Measurements from ENCODE around the gene TMEM214.

The TMEM214 gene

DNA sequence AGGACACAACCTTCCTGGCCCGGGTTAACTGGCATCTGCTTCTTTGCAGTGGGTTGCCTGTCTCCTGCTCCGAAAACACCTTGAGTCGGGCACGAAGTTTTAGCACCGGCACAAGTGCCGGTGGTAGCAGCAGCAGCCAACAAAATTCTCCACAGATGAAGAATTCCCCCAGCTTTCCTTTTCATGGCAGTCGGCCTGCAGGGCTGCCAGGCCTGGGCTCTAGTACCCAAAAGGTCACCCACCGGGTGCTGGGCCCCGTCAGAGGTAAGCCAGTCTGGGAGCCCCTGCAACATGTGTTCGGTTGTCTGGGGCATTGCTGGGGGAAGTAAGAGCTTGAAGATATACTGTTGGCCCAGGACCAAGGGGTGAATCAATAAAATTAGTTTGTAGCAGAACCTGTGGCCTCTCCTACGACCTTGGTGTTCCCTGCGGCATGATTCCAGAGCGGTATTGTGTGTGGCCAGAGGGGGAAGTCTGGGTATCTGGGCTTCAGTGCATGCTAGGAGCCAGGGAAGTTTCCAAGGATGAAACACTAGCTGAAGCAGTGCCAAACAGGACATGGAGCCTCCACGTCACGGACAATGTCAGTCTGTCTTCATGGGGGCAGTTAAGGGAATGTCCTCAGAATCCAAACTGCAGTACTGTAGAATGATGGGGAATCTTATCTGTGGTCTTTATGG lies 26.5 kb downstream of the TMEM214 start:
- Histone ChIP-seq H3K4me1 (ENCODE audit: insufficient read depth, low read length) (no peaks in the 10 kb centered on the region), H3K27ac (ENCODE audit: low read depth, low read length) (no peak overlapping the region), H3K9me3 (ENCODE audit: low read length) (no peaks in the 10 kb centered on the region), H3K27me3 (ENCODE audit: control insufficient read depth in 1 of 2, insufficient read depth in 2 of 2, low read length in 2 of 2) (no peaks in the 10 kb centered on the region), H3K36me3 (ENCODE audit: insufficient read depth, low read length) (peaks cover 63% of the 10 kb centered on the region), H3K4me3 (ENCODE audit: low read depth in 1 of 2, low read length in 2 of 2) (no peak overlapping the region), H3K9ac (ENCODE audit: low read length) (no peak overlapping the region)

DNA sequence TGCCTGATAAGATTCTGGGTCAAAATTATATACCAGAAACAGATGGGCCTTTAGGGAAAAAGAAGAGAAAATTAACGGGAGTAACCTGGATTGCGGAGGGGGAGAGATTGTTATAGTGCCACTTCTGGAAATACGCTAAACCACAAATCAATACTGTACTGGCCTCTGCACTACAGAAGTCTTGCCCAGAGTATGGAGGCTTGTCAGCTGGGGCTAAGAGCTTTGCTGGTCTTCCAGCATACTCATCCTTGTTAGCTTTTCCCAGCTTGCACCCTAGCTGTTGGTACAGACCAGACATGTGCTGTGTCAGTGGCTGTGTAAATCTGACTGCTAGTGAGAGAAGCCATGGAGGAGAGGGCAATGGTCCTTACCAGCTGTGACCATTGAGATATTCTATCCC lies 27.6 kb downstream of the TMEM214 start:
- Histone ChIP-seq H3K4me1 (ENCODE audit: insufficient read depth, low read length) (no peaks in the 10 kb centered on the region), H3K36me3 (ENCODE audit: insufficient read depth, low read length) (peaks cover 55% of the 10 kb centered on the region), H3K9me3 (ENCODE audit: low read length) (no peaks in the 10 kb centered on the region), H3K27ac (ENCODE audit: low read depth, low read length) (no peak overlapping the region), H3K27me3 (ENCODE audit: control insufficient read depth in 1 of 2, insufficient read depth in 2 of 2, low read length in 2 of 2) (no peaks in the 10 kb centered on the region), H3K9ac (ENCODE audit: low read length) (no peak overlapping the region), H3K4me3 (ENCODE audit: low read depth in 1 of 2, low read length in 2 of 2) (no peak overlapping the region)

DNA sequence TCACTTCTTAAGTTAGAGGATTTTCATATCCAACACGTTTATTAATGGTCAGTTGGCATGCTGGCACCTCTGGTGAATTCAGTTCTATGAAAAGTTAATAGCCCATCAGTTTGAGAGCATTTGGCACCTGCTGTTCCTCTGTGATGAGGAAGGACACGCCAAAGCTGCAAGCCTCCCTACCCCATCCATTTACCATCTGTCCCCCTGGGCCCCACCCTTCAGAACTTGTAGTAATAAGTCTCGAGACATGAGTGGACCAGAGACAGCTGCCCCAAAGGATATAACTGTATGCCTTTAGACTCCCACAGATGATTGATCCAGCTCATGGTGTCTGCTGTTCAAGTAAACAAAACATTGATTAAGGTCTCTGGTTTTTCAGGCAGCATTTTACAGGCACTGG lies 32.4 kb downstream of the TMEM214 start:
- Histone ChIP-seq H3K9ac (ENCODE audit: low read length) (no peak overlapping the region), H3K9me3 (ENCODE audit: low read length) (no peaks in the 10 kb centered on the region), H3K27ac (ENCODE audit: low read depth, low read length) (no peak overlapping the region), H3K36me3 (ENCODE audit: insufficient read depth, low read length) (peaks cover 53% of the 10 kb centered on the region), H3K27me3 (ENCODE audit: control insufficient read depth in 1 of 2, insufficient read depth in 2 of 2, low read length in 2 of 2) (no peaks in the 10 kb centered on the region), H3K4me3 (ENCODE audit: low read depth in 1 of 2, low read length in 2 of 2) (no peak overlapping the region), H3K4me1 (ENCODE audit: insufficient read depth, low read length) (peaks cover 21% of the 10 kb centered on the region)

DNA sequence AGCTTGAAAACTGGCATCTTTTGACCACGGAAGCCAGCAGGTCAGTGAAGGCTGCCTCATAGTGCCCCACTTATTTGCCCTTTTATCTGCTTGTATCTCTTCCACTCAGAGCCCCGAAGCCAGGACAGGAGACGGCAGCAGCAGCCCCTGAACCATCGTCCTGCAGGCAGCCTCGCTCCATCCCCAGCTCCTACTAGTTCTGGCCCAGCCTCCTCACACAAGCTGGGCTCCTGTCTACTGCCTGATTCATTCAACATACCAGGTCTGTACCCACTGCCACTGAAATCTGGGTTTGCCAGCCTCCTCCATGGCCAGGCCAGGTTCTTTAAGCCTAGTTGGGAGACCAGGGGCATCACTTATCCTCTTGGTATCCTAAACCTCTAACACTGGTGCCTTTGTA lies 34.6 kb downstream of the TMEM214 start:
- Histone ChIP-seq H3K36me3 (ENCODE audit: insufficient read depth, low read length) (peaks cover 52% of the 10 kb centered on the region), H3K4me1 (ENCODE audit: insufficient read depth, low read length) (peaks cover 29% of the 10 kb centered on the region), H3K27me3 (ENCODE audit: control insufficient read depth in 1 of 2, insufficient read depth in 2 of 2, low read length in 2 of 2) (no peaks in the 10 kb centered on the region), H3K9ac (ENCODE audit: low read length) (no peak overlapping the region), H3K9me3 (ENCODE audit: low read length) (no peaks in the 10 kb centered on the region), H3K4me3 (ENCODE audit: low read depth in 1 of 2, low read length in 2 of 2) (no peak overlapping the region), H3K27ac (ENCODE audit: low read depth, low read length) (no peak overlapping the region)

DNA sequence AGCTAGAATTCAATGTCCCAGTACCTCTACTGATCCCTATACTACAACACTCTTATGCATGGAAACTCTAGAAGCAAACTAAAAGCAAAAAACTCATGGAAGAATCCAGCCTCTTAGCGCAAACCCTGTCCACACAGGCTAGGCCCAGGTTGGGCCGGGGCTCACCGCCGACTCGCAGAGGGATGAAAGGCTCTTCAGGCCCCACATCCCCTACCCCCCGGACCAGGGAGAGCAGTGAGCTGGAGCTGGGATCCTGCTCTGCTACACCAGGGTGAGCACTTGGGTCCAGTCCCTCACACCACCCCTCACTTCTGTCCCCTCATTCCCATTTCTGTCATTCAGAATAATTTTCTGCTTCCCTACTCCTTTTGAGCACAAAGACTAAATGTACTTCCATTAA lies 36.7 kb downstream of the TMEM214 start:
- peaks cover 47% of the 10 kb centered on the region for H3K4me1 ChIP-seq (ENCODE audit: insufficient read depth, low read length)
- H3K27me3 ChIP-seq (ENCODE audit: control insufficient read depth in 1 of 2, insufficient read depth in 2 of 2, low read length in 2 of 2), result no peaks in the 10 kb centered on the region
- H3K9me3 ChIP-seq (ENCODE audit: low read length), result no peaks in the 10 kb centered on the region
- no peak overlapping the region for H3K27ac ChIP-seq (ENCODE audit: low read depth, low read length)
- peaks cover 45% of the 10 kb centered on the region for H3K36me3 ChIP-seq (ENCODE audit: insufficient read depth, low read length)
- H3K4me3 ChIP-seq (ENCODE audit: low read depth in 1 of 2, low read length in 2 of 2), result peak overlapping the region in 1 of 2 donors; percentile 90
- peak overlapping the region; percentile 98 for H3K9ac ChIP-seq (ENCODE audit: low read length)

DNA sequence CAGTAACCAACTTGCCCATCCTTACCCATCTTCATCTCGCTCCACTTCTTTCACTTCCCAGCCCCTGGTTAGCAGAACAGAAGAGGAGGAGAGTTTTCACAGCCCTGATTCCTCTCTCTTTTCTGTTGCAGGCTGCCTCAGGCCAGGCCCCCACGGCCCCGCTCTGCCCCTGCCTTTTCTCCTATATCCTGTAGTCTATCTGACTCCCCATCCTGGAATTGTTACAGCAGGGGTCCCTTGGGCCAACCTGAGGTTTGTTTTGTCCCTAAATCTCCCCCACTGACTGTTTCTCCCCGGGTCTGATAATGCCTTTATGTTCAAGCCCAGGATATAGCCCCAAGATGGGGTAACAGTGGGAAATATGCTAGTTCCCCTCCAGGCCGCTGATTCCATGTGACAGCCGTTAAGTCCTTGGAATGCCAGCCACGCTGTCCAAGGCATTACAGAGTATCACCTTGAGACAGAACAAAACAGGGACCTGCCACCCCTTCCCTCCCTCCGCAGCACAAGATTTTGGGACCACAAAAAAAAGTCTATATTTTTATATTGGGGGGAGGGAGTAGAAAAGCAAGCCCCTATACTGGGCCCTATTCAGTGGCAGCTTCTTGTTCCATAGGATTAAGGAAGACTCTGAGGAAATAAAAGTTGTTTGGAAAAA lies 37.3 kb downstream of the TMEM214 start:
- Histone ChIP-seq H3K27me3 (ENCODE audit: control insufficient read depth in 1 of 2, insufficient read depth in 2 of 2, low read length in 2 of 2) (no peaks in the 10 kb centered on the region), H3K4me1 (ENCODE audit: insufficient read depth, low read length) (peaks cover 54% of the 10 kb centered on the region), H3K9me3 (ENCODE audit: low read length) (no peaks in the 10 kb centered on the region), H3K4me3 (ENCODE audit: low read depth in 1 of 2, low read length in 2 of 2) (peak overlapping the region; percentile 89 to 90), H3K36me3 (ENCODE audit: insufficient read depth, low read length) (peaks cover 45% of the 10 kb centered on the region), H3K27ac (ENCODE audit: low read depth, low read length) (peak overlapping the region; percentile 83), H3K9ac (ENCODE audit: low read length) (peak overlapping the region; percentile 98)

DNA sequence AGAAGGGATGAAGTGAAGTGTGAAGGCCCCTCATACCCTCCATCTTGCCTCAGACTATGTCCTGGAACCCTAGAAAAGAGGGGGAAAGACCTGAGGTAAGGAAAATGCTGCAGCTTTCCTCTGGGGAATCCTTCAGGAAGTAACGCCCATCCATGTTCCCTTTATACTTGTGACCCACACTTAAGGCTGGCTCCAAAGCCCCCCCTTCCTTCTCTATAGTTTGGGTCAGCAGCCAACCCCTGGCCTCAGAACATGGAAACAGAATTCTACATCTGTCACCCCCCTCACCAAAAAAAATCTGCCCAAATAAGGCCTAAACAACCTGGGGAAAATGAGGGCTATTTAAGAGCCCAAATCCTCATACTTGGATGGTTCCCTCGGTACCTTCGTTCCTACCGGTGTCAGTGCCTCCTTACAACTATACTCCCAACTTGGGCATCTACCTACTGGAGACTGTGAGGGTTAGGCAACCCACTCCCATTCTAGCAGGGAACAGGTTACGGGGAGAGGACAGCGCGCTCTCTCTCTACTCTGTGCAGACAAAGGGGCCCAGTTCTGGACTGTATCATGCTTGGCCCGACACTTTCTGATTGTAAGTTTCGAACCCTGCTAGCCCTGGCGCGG lies 38.0 kb downstream of the TMEM214 start:
- Histone ChIP-seq H3K27ac (ENCODE audit: low read depth, low read length) (peak overlapping the region; percentile 83), H3K9ac (ENCODE audit: low read length) (peak overlapping the region; percentile 98), H3K4me3 (ENCODE audit: low read depth in 1 of 2, low read length in 2 of 2) (peak overlapping the region; percentile 89 to 90), H3K36me3 (ENCODE audit: insufficient read depth, low read length) (peaks cover 38% of the 10 kb centered on the region), H3K4me1 (ENCODE audit: insufficient read depth, low read length) (peaks cover 61% of the 10 kb centered on the region), H3K9me3 (ENCODE audit: low read length) (no peaks in the 10 kb centered on the region), H3K27me3 (ENCODE audit: control insufficient read depth in 1 of 2, insufficient read depth in 2 of 2, low read length in 2 of 2) (no peaks in the 10 kb centered on the region)

DNA sequence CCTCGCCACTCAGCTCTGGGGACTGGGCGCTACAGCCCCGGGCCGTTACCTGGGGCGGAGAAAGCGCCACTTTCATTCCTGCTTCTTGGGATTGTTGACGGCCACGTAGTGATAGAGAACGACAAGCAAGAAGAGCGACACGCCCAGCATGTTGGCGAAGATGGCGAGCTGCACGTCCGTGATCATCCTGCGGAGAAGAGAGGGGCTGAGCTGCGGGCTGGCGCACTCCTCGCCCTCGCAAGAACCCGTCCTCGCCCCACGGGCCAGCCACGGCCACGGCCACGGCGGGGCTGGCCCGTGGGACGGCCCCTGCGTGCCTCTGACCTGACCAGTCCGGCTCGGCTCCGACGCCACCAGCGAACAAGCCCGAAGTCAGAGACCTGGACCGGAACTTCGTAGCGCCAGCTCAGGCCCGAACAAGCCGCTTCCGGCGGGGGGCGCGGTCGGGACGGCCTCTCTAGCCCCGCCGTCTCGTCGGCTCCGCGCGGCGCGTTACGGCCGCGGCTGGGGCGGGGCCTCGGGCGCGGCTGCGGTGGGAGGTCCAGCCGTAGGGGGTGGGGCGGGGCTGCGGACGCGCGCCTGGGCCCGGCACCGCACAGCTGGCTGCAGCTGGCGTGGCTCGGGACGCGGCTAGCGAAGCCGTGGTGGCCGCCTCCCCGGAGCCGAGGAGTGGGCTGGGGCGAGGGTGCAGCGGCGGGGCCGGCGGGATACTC lies 38.7 kb downstream of the TMEM214 start, which contains the start of gene OST4:
OST4 (minus strand) TSS at position 378 of the 713 bp plus-strand sequence.
- Histone ChIP-seq H3K27me3 (ENCODE audit: control insufficient read depth in 1 of 2, insufficient read depth in 2 of 2, low read length in 2 of 2) (no peaks in the 10 kb centered on the region), H3K9ac (ENCODE audit: low read length) (peak within 1 kb of the TSS; percentile 98), H3K27ac (ENCODE audit: low read depth, low read length) (peak within 1 kb of the TSS; percentile 96), H3K9me3 (ENCODE audit: low read length) (no peaks in the 10 kb centered on the region), H3K4me1 (ENCODE audit: insufficient read depth, low read length) (peaks cover 62% of the 10 kb centered on the region), H3K4me3 (ENCODE audit: low read depth in 1 of 2, low read length in 2 of 2) (peak within 1 kb of the TSS; percentile 89 to 90), H3K36me3 (ENCODE audit: insufficient read depth, low read length) (peaks cover 32% of the 10 kb centered on the region)

DNA sequence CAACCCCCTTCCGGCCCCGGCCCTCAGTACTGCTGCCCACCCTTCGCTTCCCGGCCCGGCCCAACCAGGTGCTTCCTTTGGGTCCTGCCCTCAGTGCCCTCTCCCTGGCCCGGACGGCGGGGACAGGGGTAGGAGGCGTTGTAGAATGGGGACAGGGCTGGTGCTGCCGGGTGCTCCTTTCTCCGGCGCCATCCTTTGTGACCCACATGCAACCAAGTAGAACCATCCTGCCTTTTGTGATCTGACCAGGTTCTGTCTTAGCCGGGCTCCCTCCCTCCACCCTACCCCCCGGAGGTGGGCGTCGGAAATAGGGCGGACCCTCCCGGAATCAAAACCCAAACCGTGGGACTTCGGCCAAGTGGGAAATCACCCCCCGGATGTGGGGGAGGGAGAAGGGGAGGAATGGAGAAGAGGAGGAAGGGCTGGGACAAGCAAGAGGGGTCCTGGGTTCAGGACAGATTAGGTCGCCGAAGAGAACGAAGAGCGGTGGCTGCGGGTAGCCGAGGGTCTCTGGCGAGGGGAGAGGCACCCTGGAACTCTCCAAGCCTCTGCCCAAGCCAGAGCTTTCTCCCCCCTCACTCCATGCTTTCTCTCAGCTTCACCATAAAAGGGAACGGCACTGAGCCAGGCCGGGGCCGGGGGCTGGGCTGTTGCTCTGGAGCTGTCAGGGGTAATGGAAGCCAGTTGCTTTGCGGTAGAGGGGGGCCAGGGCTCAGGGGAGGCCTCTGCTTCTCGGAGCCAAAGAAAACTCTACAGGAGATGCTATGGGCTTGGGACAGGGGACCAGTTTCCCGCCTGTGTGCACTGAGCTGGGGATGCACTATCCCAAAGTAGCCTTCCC lies 39.4 kb downstream of the TMEM214 start:
- Histone ChIP-seq H3K36me3 (ENCODE audit: insufficient read depth, low read length) (peaks cover 32% of the 10 kb centered on the region), H3K27ac (ENCODE audit: low read depth, low read length) (peak overlapping the region; percentile 96), H3K4me3 (ENCODE audit: low read depth in 1 of 2, low read length in 2 of 2) (peak overlapping the region; percentile 68 to 90), H3K27me3 (ENCODE audit: control insufficient read depth in 1 of 2, insufficient read depth in 2 of 2, low read length in 2 of 2) (no peaks in the 10 kb centered on the region), H3K4me1 (ENCODE audit: insufficient read depth, low read length) (peaks cover 66% of the 10 kb centered on the region), H3K9ac (ENCODE audit: low read length) (peak overlapping the region; percentile 51), H3K9me3 (ENCODE audit: low read length) (no peaks in the 10 kb centered on the region)

DNA sequence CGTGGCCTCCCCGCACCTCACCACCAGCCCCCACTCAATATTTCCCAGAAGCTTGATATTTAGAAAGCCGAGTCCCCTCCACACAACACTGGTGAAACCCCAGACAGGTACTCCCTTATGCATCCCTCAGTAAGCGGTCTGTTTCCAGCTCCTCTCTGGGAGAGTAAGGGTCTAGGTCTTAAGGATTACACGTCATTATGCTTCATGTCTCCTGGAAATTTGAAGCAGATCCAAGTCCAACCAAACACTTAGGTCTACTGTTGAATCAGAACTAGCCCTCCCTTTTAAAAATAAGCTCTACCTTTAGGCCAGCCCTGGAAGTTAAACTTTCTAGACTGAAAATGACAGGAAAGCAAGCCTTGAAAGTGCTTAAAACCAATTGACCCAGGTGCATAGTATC lies 40.2 kb downstream of the TMEM214 start:
- Histone ChIP-seq H3K27ac (ENCODE audit: low read depth, low read length) (peak overlapping the region; percentile 96), H3K4me1 (ENCODE audit: insufficient read depth, low read length) (peaks cover 73% of the 10 kb centered on the region), H3K27me3 (ENCODE audit: control insufficient read depth in 1 of 2, insufficient read depth in 2 of 2, low read length in 2 of 2) (no peaks in the 10 kb centered on the region), H3K9me3 (ENCODE audit: low read length) (no peaks in the 10 kb centered on the region), H3K9ac (ENCODE audit: low read length) (no peak overlapping the region), H3K36me3 (ENCODE audit: insufficient read depth, low read length) (peaks cover 26% of the 10 kb centered on the region), H3K4me3 (ENCODE audit: low read depth in 1 of 2, low read length in 2 of 2) (peak overlapping the region in 1 of 2 donors; percentile 90)

Measured in muscle layer of colon (tissue), 2 donors.